NT2/D1 (cell line): ENCODE data around the gene TRIM71.

Experiments used
- DNase-seq: peaks from one replicate; pipeline ENCODE4 v3.0.0-alpha.2; 2011; ENCODE audit warnings: low read depth, low spot score
- H3K27me3 ChIP-seq: 2 replicates; pipeline ENCODE4 v1.6.0; 2011; ENCODE audit warnings: mild to moderate bottlenecking; ENCODE audit not compliant: insufficient read length, insufficient read depth
- H3K36me3 ChIP-seq: 2 replicates; pipeline ENCODE4 v1.6.1; 2011; ENCODE audit warnings: mild to moderate bottlenecking, low read length, mixed read lengths; ENCODE audit not compliant: insufficient read depth, insufficient read length
- H3K4me1 ChIP-seq: 2 replicates; pipeline ENCODE4 v1.5.1; 2011; ENCODE audit not compliant: insufficient read depth, insufficient read length
- H3K4me3 ChIP-seq: 2 replicates; pipeline ENCODE4 v1.5.1; 2011; ENCODE audit warnings: low read depth; ENCODE audit not compliant: insufficient read length
- H3K9ac ChIP-seq: 2 replicates; pipeline ENCODE4 v1.6.0; 2011; ENCODE audit warnings: low read depth; ENCODE audit not compliant: insufficient read length
- H3K9me3 ChIP-seq: 2 replicates; pipeline ENCODE4 v1.5.1; 2011; ENCODE audit warnings: mild to moderate bottlenecking, low read length; ENCODE audit not compliant: insufficient read depth
- SUZ12 ChIP-seq: IDR thresholded peaks from 2 replicates; pipeline ENCODE4 v1.6.1; 2011; ENCODE audit not compliant: insufficient read length, insufficient read depth; ENCODE audit errors: extremely low read depth
- YY1 ChIP-seq: IDR thresholded peaks from 2 replicates; pipeline ENCODE4 v1.6.1; 2011; ENCODE audit not compliant: insufficient read length, insufficient read depth
- ZNF274 ChIP-seq: IDR thresholded peaks from 2 replicates; pipeline ENCODE4 v1.6.1; 2011; ENCODE audit warnings: mild to moderate bottlenecking, low read depth, low read length

Gene TRIM71

GRCh38 chr3:32839714-32840085 is 21.9 kb downstream of the TRIM71 start:
- TF ChIP-seq SUZ12 (no peak), ZNF274 (no peak), YY1 (no peak)
- Histone ChIP-seq H3K9me3 (no peaks in the 10 kb centered on the region), H3K9ac (peak overlapping the region; percentile 52), H3K4me1 (peaks cover 17% of the 10 kb centered on the region), H3K27me3 (no peaks in the 10 kb centered on the region), H3K4me3 (no peak overlapping the region), H3K36me3 (no peaks in the 10 kb centered on the region)
- no peak for DNase-seq

DNA sequence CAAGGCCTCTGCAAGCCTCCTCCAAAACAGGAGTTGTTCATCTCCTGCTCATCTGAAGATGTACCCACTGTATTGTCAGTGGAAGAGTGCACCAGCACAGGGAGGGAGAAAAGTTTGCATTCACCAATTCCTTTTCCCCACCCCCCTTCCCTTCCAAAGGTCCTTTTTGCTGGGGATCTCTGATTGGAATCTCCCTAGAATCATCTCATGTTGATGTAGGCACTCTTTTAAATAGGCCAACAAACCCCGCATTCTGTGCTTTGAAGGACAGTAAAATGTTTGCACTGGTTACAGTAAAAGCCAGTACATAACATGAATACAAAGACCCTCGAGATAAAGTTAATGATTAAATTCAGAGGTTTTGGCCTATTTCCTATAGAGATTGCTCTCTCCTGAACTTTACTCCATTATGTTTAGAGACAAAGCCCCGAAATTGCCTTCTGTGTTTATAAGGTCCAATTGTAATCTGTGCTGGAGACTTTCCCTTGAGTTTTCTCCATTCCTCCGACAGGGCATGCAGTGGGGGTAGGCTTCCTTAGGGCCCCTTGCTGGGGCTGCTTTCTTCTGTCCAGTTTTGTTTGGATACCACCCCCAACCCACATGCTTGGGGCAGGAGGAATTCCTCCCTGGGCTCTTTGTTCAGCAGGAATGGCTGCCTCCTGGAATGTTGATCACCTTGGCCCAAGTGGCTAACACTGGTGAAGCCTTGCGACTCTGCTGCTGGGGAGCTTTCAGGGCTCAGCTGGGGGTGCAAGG is 22.5 kb downstream of the TRIM71 start:
- Histone ChIP-seq H3K36me3 (peaks cover 1% of the 10 kb centered on the region), H3K27me3 (no peaks in the 10 kb centered on the region), H3K4me3 (no peak overlapping the region), H3K9ac (peak overlapping the region; percentile 53), H3K9me3 (no peaks in the 10 kb centered on the region), H3K4me1 (peaks cover 22% of the 10 kb centered on the region)
- no peak for TF ChIP-seq SUZ12
- no peak for TF ChIP-seq ZNF274
- peak; percentile 62 for TF ChIP-seq YY1
- peak; percentile 81 for DNase-seq

GRCh38 chr3:32841341-32841740 is 23.5 kb downstream of the TRIM71 start:
- no peaks in the 10 kb centered on the region for H3K27me3 ChIP-seq

DNA sequence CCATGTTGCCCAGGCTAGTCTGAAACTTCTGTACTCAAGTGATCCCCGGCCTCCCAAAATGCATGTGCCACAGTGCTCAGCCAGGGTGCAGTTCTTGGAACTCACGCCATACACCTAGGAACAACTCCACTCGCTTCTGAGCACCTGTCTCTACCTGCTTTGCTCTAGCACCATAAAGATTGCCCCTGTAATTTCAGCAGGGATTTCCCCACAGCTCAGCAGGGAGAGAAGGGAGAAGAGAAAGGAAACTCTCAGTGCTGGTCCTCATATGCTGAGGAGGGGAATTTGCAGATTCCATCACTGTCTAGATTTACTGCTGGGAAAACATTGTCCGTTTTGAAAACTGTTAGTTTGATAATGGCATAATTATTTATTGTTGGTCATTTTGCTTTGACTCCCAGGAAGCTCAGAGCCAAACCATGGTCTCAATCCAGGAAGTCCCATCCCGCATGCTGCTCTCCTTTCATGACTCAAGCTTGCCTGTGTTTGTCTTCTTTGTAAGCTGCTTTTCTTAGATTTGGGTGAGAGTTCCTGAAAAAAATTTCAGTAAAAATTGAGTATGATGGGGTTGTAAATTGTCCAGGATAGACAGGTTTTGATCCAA is 24.2 kb downstream of the TRIM71 start:
- Histone ChIP-seq H3K9ac (peak overlapping the region; percentile 62), H3K9me3 (no peaks in the 10 kb centered on the region), H3K4me1 (peaks cover 24% of the 10 kb centered on the region), H3K27me3 (no peaks in the 10 kb centered on the region), H3K36me3 (peaks cover 2% of the 10 kb centered on the region), H3K4me3 (no peak overlapping the region)
- no peak for DNase-seq
- no peak for TF ChIP-seq ZNF274
- TF ChIP-seq YY1: no peak
- TF ChIP-seq SUZ12: no peak

More at GRCh38 chr3:32841341-32841740, 23.5 kb downstream of the TRIM71 start:
- Histone ChIP-seq H3K9ac (peak overlapping the region; percentile 36), H3K36me3 (peaks cover 2% of the 10 kb centered on the region), H3K4me1 (peaks cover 24% of the 10 kb centered on the region), H3K4me3 (no peak overlapping the region), H3K9me3 (no peaks in the 10 kb centered on the region)
- DNase-seq: no peak
- TF ChIP-seq ZNF274 (no peak), SUZ12 (no peak), YY1 (no peak)

- H3K4me3 ChIP-seq: no peak overlapping the region
- peaks cover 24% of the 10 kb centered on the region for H3K4me1 ChIP-seq
- H3K36me3 ChIP-seq: peaks cover 2% of the 10 kb centered on the region
- H3K9me3 ChIP-seq: no peaks in the 10 kb centered on the region
- peak overlapping the region; percentile 14 for H3K9ac ChIP-seq
- TF ChIP-seq SUZ12 (no peak), YY1 (no peak), ZNF274 (no peak)
- DNase-seq: no peak
- H3K27me3 ChIP-seq: no peaks in the 10 kb centered on the region
Measured at GRCh38 chr3:32842531-32842931, 24.7 kb downstream of the TRIM71 start.

GRCh38 chr3:32842987-32843386 is 25.2 kb downstream of the TRIM71 start:
- Histone ChIP-seq H3K4me3 (no peak overlapping the region), H3K9ac (peak overlapping the region; percentile 54), H3K9me3 (no peaks in the 10 kb centered on the region), H3K36me3 (peaks cover 2% of the 10 kb centered on the region), H3K27me3 (no peaks in the 10 kb centered on the region), H3K4me1 (peaks cover 24% of the 10 kb centered on the region)
- peak; percentile 50 for DNase-seq
- TF ChIP-seq YY1: no peak
- no peak for TF ChIP-seq SUZ12
- no peak for TF ChIP-seq ZNF274
